Activated naive CD8-positive, alpha-beta T cell treated with anti-CD3 and anti-CD28 coated beads, Interleukin-2, amount 10 ng/mL, durations not matched to agents 7 days and 5 days (primary cell): ENCODE data around the gene CETP. TPM values are rescaled to one million over a fixed set of nuclear protein-coding genes. Genes with fewer than 3 reads are reported as not detected.
A peak's percentile ranks its signal among the peaks of the same experiment; 100 is the strongest.
"Not testable (repeated sequence)": the region's sequence is repeated elsewhere in the genome, so short reads cannot be mapped to it uniquely, and the experiment has no call there.

ENCODE experiments used
- ATAC-seq: fragments of 150-1000 bp; cut with Tn5 transposase; one replicate; pipeline ENCODE4 v1.10.0; 2021; ENCODE audit warnings: low read depth, moderate library complexity
- POLR2A ChIA-PET: fragments of 350-600 bp; sonication (Branson Sonifier 250); formaldehyde crosslinking; loops from one replicate; lab custom pipeline; 2021; ENCODE audit warnings: antibody characterized with exemption; lab: Charles Lee
- DNase-seq: peaks from one replicate; pipeline ENCODE4 v3.0.0; 2021
- H3K27ac Mint-ChIP-seq: one replicate; pipeline ENCODE4 v1.8.0; 2022; ENCODE audit warnings: mild to moderate bottlenecking, mixed read lengths
- H3K27me3 Mint-ChIP-seq: one replicate; pipeline ENCODE4 v1.8.0; 2022; ENCODE audit warnings: mild to moderate bottlenecking, moderate library complexity, mixed read lengths
- H3K36me3 Mint-ChIP-seq: one replicate; pipeline ENCODE4 v1.8.0; 2021; ENCODE audit warnings: mild to moderate bottlenecking, mixed read lengths
- H3K4me1 Mint-ChIP-seq: one replicate; pipeline ENCODE4 v1.8.0; 2021; ENCODE audit warnings: mixed read lengths
- H3K4me3 Mint-ChIP-seq: one replicate; pipeline ENCODE4 v1.8.0; 2022; ENCODE audit warnings: mild to moderate bottlenecking, moderate library complexity, mixed read lengths
- H3K9me3 Mint-ChIP-seq: one replicate; pipeline ENCODE4 v1.8.0; 2021; ENCODE audit warnings: mixed read lengths
- total RNA-seq, 2 experiments: library from RNA; stranded (reverse); gene quantifications; one replicate each; pipeline ENCODE4 v1.2.3, GENCODE V29; 2021

The CETP gene
- total RNA-seq, 2 experiments from 2014 or later: not detected

GRCh38 chr16:56981729-56982271, 20.1 kb downstream of the CETP start:
- H3K4me1 Mint-ChIP-seq: peaks cover 62% of the 10 kb centered on the region
- DNase-seq (no peak), ATAC-seq (no peak)
- H3K9me3 Mint-ChIP-seq: no peaks in the 10 kb centered on the region
- POLR2A ChIA-PET: interaction anchor here (0.9 to 3.3 kb wide), 5 partner anchors 7 to 45 kb away, joined by 3 to 16 read pairs (median 3); partner anchors contain the start of gene NLRC5
- H3K27ac Mint-ChIP-seq: peak overlapping the region; percentile 87
- no peak overlapping the region for H3K4me3 Mint-ChIP-seq
- H3K36me3 Mint-ChIP-seq: peaks cover 26% of the 10 kb centered on the region
- no peaks in the 10 kb centered on the region for H3K27me3 Mint-ChIP-seq

DNA sequence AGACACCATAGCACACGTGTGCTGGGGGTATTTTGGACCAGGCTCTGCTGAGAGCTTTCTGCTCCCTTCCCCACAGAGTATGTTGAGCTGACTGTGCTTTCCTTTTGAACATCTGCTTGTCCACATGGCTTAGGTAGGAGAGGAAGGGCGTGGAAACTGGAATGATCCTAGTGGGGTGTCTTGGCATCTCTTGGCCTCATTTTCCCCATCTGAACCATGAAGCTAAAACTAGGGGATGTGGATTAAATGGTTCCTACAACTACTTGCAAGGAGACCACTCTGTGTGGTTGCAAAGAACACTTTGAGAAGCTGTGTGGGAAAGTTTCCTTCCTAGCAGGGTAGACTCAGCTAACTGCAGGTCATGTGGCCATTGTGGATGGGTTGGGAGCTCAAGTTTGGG, 20.9 kb downstream of the CETP start:
- Mint-ChIP-seq H3K36me3 (peaks cover 31% of the 10 kb centered on the region), H3K9me3 (no peaks in the 10 kb centered on the region), H3K4me1 (peaks cover 64% of the 10 kb centered on the region), H3K27ac (peak overlapping the region; percentile 36), H3K4me3 (no peak overlapping the region), H3K27me3 (no peaks in the 10 kb centered on the region)
- DNase-seq (no peak), ATAC-seq (no peak)
- POLR2A ChIA-PET: interaction anchor here (0.9 to 3.0 kb wide), 5 partner anchors 12 to 58 kb away, joined by 3 to 8 read pairs (median 3); no protein-coding TSS in a partner anchor

DNA sequence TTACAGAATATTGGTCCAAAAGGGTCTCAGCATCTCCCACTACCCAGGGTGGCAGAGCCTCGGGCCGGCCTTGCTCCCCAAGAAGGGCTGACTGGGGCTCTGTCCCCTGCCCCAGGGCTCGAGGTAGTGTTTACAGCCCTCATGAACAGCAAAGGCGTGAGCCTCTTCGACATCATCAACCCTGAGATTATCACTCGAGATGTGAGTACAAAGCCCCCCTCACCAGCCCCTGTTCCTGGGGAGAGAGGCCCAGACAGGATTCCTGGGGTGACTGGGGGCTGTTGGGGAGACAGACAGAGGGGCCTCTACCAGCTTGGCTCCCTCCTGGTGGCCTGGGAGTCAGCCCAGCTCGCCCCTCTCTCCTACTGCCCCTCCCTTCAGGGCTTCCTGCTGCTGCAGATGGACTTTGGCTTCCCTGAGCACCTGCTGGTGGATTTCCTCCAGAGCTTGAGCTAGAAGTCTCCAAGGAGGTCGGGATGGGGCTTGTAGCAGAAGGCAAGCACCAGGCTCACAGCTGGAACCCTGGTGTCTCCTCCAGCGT, 21.5 kb downstream of the CETP start:
- Mint-ChIP-seq H3K4me3 (no peak overlapping the region), H3K4me1 (peaks cover 70% of the 10 kb centered on the region), H3K27ac (peak overlapping the region; percentile 99), H3K27me3 (no peaks in the 10 kb centered on the region), H3K9me3 (no peaks in the 10 kb centered on the region), H3K36me3 (peaks cover 35% of the 10 kb centered on the region)
- ATAC-seq (no peak), DNase-seq (no peak)
- POLR2A ChIA-PET: interaction anchor here (0.9 to 3.0 kb wide), 5 partner anchors 12 to 57 kb away, joined by 3 to 8 read pairs (median 3); no protein-coding TSS in a partner anchor

GRCh38 chr16:56984639-56985038, 22.9 kb downstream of the CETP start:
- DNase-seq (no peak), ATAC-seq (no peak)
- H3K27me3 Mint-ChIP-seq: no peaks in the 10 kb centered on the region
- peak overlapping the region; percentile 99 for H3K27ac Mint-ChIP-seq
- POLR2A ChIA-PET: interaction anchor here (0.9 to 1.4 kb wide), 2 partner anchors 15 to 57 kb away, joined by 3 to 4 read pairs; no protein-coding TSS in a partner anchor
- H3K9me3 Mint-ChIP-seq: no peaks in the 10 kb centered on the region
- peak overlapping the region; percentile 57 for H3K4me3 Mint-ChIP-seq
- peaks cover 67% of the 10 kb centered on the region for H3K4me1 Mint-ChIP-seq
- peaks cover 42% of the 10 kb centered on the region for H3K36me3 Mint-ChIP-seq

- Mint-ChIP-seq H3K9me3 (no peaks in the 10 kb centered on the region), H3K27me3 (no peaks in the 10 kb centered on the region), H3K27ac (peak overlapping the region; percentile 99), H3K36me3 (peaks cover 44% of the 10 kb centered on the region), H3K4me3 (peak overlapping the region; percentile 57), H3K4me1 (peaks cover 62% of the 10 kb centered on the region)
- DNase-seq: no peak
- POLR2A ChIA-PET: interaction anchor here (1.1 to 1.5 kb wide), 3 partner anchors 10 to 56 kb away, joined by 3 to 4 read pairs (median 4); no protein-coding TSS in a partner anchor
- ATAC-seq: no peak
These were observed 23.7 kb downstream of the CETP start for GRCh38 chr16:56985288-56985961.

- Mint-ChIP-seq H3K4me3 (peak overlapping the region; percentile 57), H3K9me3 (no peaks in the 10 kb centered on the region), H3K27me3 (no peaks in the 10 kb centered on the region), H3K4me1 (peaks cover 61% of the 10 kb centered on the region), H3K36me3 (peaks cover 48% of the 10 kb centered on the region), H3K27ac (peak overlapping the region; percentile 99)
- DNase-seq: no peak
- ATAC-seq: no peak
- POLR2A ChIA-PET: interaction anchor here (1.1 to 1.5 kb wide), 2 partner anchors 9 to 14 kb away, joined by 3 to 4 read pairs; no protein-coding TSS in a partner anchor
These were observed 24.2 kb downstream of the CETP start for GRCh38 chr16:56985962-56986360.

DNA sequence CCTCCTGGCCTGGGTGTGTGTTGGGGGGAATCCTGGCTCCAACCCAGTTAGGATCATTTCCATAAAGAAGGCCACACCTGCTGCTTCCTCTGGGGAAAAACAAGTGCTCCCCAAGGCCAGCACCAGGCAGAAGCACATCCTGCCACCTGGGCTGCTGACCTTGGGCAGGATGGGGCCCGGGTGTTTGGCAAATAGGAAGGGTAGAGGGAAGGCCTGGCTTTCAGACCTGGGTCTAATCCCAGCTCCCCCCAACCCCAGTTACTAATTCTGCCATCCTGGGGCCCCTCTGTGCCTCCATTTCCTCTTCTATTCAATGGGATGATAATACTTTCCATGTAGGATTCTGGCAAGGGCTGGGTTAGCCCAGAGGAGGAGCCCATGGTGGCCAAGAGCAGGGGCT, 24.6 kb downstream of the CETP start:
- H3K4me1 Mint-ChIP-seq: peaks cover 57% of the 10 kb centered on the region
- no peaks in the 10 kb centered on the region for H3K27me3 Mint-ChIP-seq
- DNase-seq (no peak), ATAC-seq (no peak)
- H3K9me3 Mint-ChIP-seq: no peaks in the 10 kb centered on the region
- POLR2A ChIA-PET: interaction anchor here (1.1 to 4.1 kb wide), 3 partner anchors 9 to 54 kb away, joined by 4 to 75 read pairs (median 4); no protein-coding TSS in a partner anchor
- peaks cover 48% of the 10 kb centered on the region for H3K36me3 Mint-ChIP-seq
- H3K4me3 Mint-ChIP-seq: peak overlapping the region; percentile 99
- H3K27ac Mint-ChIP-seq: peak overlapping the region; percentile 99

DNA sequence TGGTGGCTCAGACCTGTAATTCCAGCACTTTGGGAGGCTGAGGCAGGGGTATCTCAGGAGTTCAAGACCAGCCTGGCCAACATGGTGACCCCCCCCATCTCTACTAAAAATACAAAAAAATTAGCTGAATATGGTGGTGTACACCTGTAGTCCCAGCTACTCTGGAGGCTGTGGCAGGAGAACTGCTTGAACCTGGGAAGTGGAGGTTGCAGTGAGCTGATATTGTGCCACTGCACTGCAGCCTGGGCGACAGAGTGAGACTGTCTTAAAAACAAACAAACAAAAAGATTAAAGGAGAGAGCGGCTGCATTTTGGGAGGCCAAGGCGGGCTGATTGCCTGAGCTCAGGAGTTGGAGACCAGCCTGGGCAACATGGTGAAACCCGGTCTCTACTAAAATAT, 25.2 kb downstream of the CETP start:
- POLR2A ChIA-PET: interaction anchor here (1.1 to 4.1 kb wide), 3 partner anchors 8 to 54 kb away, joined by 3 to 75 read pairs (median 4); no protein-coding TSS in a partner anchor
- Mint-ChIP-seq H3K36me3 (peaks cover 47% of the 10 kb centered on the region), H3K4me1 (peaks cover 56% of the 10 kb centered on the region), H3K4me3 (peak overlapping the region; percentile 99), H3K27ac (peak overlapping the region; percentile 99)
- not testable (repeated sequence) for H3K27me3 Mint-ChIP-seq, ATAC-seq, H3K9me3 Mint-ChIP-seq, DNase-seq

DNA sequence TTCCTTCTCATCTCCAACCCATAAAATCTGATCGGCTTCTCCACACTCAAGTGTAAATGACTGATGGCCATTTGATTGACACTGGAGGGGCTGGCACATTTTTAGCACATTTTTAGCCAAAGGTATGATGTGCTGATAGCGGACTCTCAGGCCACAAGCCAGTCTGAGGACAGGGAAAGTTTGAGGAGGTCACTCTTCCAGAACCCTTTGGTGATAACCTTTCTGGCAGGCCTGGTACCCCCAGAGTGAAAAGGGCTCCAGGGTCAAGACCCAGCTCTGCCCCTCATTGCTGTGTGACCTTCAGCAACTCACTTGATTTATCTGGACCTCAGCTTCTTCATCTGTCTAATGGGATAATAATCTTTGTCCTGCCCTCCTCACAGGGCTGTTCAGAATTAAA, 25.9 kb downstream of the CETP start:
- Mint-ChIP-seq H3K4me3 (peak overlapping the region; percentile 99), H3K27ac (peak overlapping the region; percentile 99), H3K9me3 (no peaks in the 10 kb centered on the region), H3K36me3 (peaks cover 46% of the 10 kb centered on the region), H3K4me1 (peaks cover 51% of the 10 kb centered on the region), H3K27me3 (no peaks in the 10 kb centered on the region)
- ATAC-seq (no peak), DNase-seq (no peak)
- POLR2A ChIA-PET: interaction anchor here (0.6 to 4.1 kb wide), 9 partner anchors 9 to 54 kb away, joined by 3 to 75 read pairs (median 4); no protein-coding TSS in a partner anchor

GRCh38 chr16:56988161-56988947, 26.6 kb downstream of the CETP start:
- Mint-ChIP-seq H3K27ac (peak overlapping the region; percentile 99), H3K27me3 (no peaks in the 10 kb centered on the region), H3K4me1 (peaks cover 50% of the 10 kb centered on the region), H3K36me3 (peaks cover 49% of the 10 kb centered on the region), H3K9me3 (no peaks in the 10 kb centered on the region), H3K4me3 (peak overlapping the region; percentile 99)
- ATAC-seq: no peak
- POLR2A ChIA-PET: interaction anchor here (0.7 to 4.1 kb wide), 17 partner anchors 8 to 65 kb away, joined by 3 to 75 read pairs (median 5); no protein-coding TSS in a partner anchor
- peak; percentile 41 for DNase-seq

- POLR2A ChIA-PET: interaction anchor here (1.0 to 4.1 kb wide), 23 partner anchors 9 to 81 kb away, joined by 3 to 75 read pairs (median 4); no protein-coding TSS in a partner anchor
- peak; percentile 87 for ATAC-seq
- Mint-ChIP-seq H3K27ac (peak within 1 kb of the TSS; percentile 99), H3K27me3 (no peaks in the 10 kb centered on the region), H3K4me3 (peak within 1 kb of the TSS; percentile 99), H3K9me3 (no peaks in the 10 kb centered on the region), H3K4me1 (peaks cover 56% of the 10 kb centered on the region), H3K36me3 (peaks cover 55% of the 10 kb centered on the region)
- DNase-seq: peak; percentile 91
These were observed 27.5 kb downstream of the CETP start, which contains the start of gene NLRC5 for GRCh38 chr16:56988948-56989945. NLRC5 (plus strand) TSS chr16:56989557; CDS start chr16:57020713, 31,156 bp downstream.
